ENCODE results near the gene SPATA16. TPM values are rescaled to one million over a fixed set of nuclear protein-coding genes. Genes with fewer than 3 reads are reported as not detected.

Gene SPATA16
- total and polyA plus RNA-seq, 2 donors (not counting 3 experiments of a cell fraction or from before 2014, with no cell fraction given): not detected

DNA sequence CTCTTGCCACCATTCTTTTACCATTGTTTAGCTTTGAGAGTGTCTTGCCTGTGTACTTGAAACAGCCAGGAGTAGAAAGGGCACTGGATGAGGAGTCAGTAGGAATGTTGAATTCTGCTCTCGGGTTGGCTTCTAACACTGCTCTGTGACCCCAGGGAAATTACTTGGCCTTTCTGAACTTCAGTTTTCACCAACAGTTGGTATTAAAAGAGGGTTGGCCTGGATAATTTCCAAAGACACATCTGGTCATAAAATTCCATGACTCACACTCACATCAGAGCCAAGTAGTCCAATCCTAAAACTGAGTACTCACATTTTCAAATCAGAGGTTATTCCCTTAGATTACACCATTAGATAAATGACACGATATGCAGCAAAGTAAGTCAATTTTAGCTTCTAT lies 248.9 kb downstream of the SPATA16 start:
- dilution Hi-C loops (cut with MboI; ENCODE audit: extremely low pct_ligation_motif_present, low sequenced_read_pairs): no loop called here
- FAIRE-seq (peak; percentile 76), DNase-seq (ENCODE audit: low read depth, low spot score) (peak; percentile 72)
- H4K20me1 ChIP-seq (replicated peaks; ENCODE audit: control insufficient read depth, extremely low read depth, insufficient read depth, low read length): no peaks in the 10 kb centered on the region
- TF ChIP-seq JUN (IDR thresholded peaks at IDR 0.05; ENCODE audit: borderline replicate concordance, insufficient read depth, insufficient read length, low read depth) (peak; percentile 17), POLR2A (IDR thresholded peaks at IDR 0.05; ENCODE audit: low read depth, low read length) (no peak), POLR2AphosphoS5 (IDR thresholded peaks at IDR 0.05; ENCODE audit: insufficient read depth, low read depth, low read length) (no peak), EZH2 (IDR thresholded peaks at IDR 0.05; ENCODE audit: borderline replicate concordance, low read depth, low read length, severe bottlenecking) (no peak), MYC (IDR thresholded peaks at IDR 0.05; ENCODE audit: low read depth, low read length) (no peak), FOS (IDR thresholded peaks at IDR 0.05; ENCODE audit: borderline replicate concordance, insufficient read depth, low read length) (peak; percentile 49), GATA2 (IDR thresholded peaks at IDR 0.05; ENCODE audit: insufficient read depth, insufficient read length, low read depth, low read length) (peak; percentile 57)
- TF ChIP-seq, protein P1, sequence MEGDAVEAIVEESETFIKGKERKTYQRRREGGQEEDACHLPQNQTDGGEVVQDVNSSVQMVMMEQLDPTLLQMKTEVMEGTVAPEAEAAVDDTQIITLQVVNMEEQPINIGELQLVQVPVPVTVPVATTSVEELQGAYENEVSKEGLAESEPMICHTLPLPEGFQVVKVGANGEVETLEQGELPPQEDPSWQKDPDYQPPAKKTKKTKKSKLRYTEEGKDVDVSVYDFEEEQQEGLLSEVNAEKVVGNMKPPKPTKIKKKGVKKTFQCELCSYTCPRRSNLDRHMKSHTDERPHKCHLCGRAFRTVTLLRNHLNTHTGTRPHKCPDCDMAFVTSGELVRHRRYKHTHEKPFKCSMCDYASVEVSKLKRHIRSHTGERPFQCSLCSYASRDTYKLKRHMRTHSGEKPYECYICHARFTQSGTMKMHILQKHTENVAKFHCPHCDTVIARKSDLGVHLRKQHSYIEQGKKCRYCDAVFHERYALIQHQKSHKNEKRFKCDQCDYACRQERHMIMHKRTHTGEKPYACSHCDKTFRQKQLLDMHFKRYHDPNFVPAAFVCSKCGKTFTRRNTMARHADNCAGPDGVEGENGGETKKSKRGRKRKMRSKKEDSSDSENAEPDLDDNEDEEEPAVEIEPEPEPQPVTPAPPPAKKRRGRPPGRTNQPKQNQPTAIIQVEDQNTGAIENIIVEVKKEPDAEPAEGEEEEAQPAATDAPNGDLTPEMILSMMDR (IDR thresholded peaks at IDR 0.05; ENCODE audit: extremely low read depth in 1 of 2, insufficient read depth in 1 of 2, low read depth in 1 of 2, low read length in 2 of 2): no peak
- TF ChIP-seq, protein P2, sequence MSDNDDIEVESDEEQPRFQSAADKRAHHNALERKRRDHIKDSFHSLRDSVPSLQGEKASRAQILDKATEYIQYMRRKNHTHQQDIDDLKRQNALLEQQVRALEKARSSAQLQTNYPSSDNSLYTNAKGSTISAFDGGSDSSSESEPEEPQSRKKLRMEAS (IDR thresholded peaks at IDR 0.05; ENCODE audit: insufficient read depth, insufficient read length): no peak
- H2AFZ ChIP-seq (ENCODE audit: low read depth, low read length): no peak overlapping the region
- no peak overlapping the region for H3K4me3 ChIP-seq (replicated peaks in 1 of 3; ENCODE audit: insufficient read depth in 1 of 3, low read depth in 1 of 3, low read length in 3 of 3)
- ChIA-PET POLR2A (no interaction called here), CTCF (no interaction called here)
- no peaks in the 10 kb centered on the region for H3K79me2 ChIP-seq (ENCODE audit: control insufficient read depth, insufficient read depth, low read length)
- no peak overlapping the region for H3K9ac ChIP-seq (replicated peaks; ENCODE audit: extremely low read depth, insufficient read depth, low read length)
- H3K27ac ChIP-seq (ENCODE audit: insufficient read depth, low read depth, low read length): no peak overlapping the region
- no peaks in the 10 kb centered on the region for H3K27me3 ChIP-seq (ENCODE audit: control insufficient read depth in 2 of 2, insufficient read depth in 2 of 2, low read length in 2 of 2)
- H3K4me1 ChIP-seq (ENCODE audit: control insufficient read depth, extremely low read depth, insufficient read depth, low read length): peaks cover 12% of the 10 kb centered on the region
- no TSS peak for BruUV-seq (replicated peaks)
- no peaks in the 10 kb centered on the region for H3K9me1 ChIP-seq (replicated peaks; ENCODE audit: control insufficient read depth, extremely low read depth, insufficient read depth, low read length)
- no peaks in the 10 kb centered on the region for H3K36me3 ChIP-seq (ENCODE audit: control insufficient read depth in 2 of 2, extremely low read depth in 1 of 2, insufficient read depth in 2 of 2, low read length in 2 of 2)
- intact Hi-C loops (cut with micrococcal nuclease): loop anchor here (1.0 kb wide), 1 partner anchor 26 kb away; no protein-coding TSS in a partner anchor
- H3K4me2 ChIP-seq (ENCODE audit: insufficient read depth, low read length): peak overlapping the region; percentile 36
- H3K9me3 ChIP-seq (replicated peaks; ENCODE audit: control insufficient read depth, insufficient read depth, low read length): no peaks in the 10 kb centered on the region
